NCI-H1092 treated with DMSO at 0.1 percent for 48 hours (cell line): ENCODE results near the gene PPP1R15B.

Source experiments
- DNase-seq: peaks from one replicate; lab custom pipeline; 2025; lab: John Stamatoyannopoulos, UW

PPP1R15B gene

GRCh38 chr1:204400882-204401510, 10.6 kb downstream of the PPP1R15B start:
- DNase-seq: no peak

- peak; percentile 88 for DNase-seq
These were observed 13.2 kb downstream of the PPP1R15B start for GRCh38 chr1:204398197-204399125.

GRCh38 chr1:204396015-204396583, 15.5 kb downstream of the PPP1R15B start:
- no peak for DNase-seq

- no peak for DNase-seq
These were observed 20.0 kb downstream of the PPP1R15B start for GRCh38 chr1:204391629-204392028.

- no peak for DNase-seq
These were observed 20.7 kb downstream of the PPP1R15B start for GRCh38 chr1:204390751-204391466.

- no peak for DNase-seq
These were observed 25.9 kb downstream of the PPP1R15B start for GRCh38 chr1:204385727-204386126.

- peak; percentile 18 for DNase-seq
These were observed 26.8 kb downstream of the PPP1R15B start for GRCh38 chr1:204384636-204385352.

GRCh38 chr1:204383163-204383904, 28.3 kb downstream of the PPP1R15B start:
- DNase-seq: no peak

- no peak for DNase-seq
These were observed 28.9 kb downstream of the PPP1R15B start for GRCh38 chr1:204382714-204383083.

GRCh38 chr1:204380293-204380831, 31.3 kb downstream of the PPP1R15B start:
- DNase-seq: no peak

- peak; percentile 40 for DNase-seq
These were observed 33.6 kb downstream of the PPP1R15B start for GRCh38 chr1:204377800-204378668.

GRCh38 chr1:204376919-204377799, 34.5 kb downstream of the PPP1R15B start:
- no peak for DNase-seq

- no peak for DNase-seq
These were observed 35.2 kb downstream of the PPP1R15B start for GRCh38 chr1:204376465-204376864.

- DNase-seq: no peak
These were observed 37.7 kb downstream of the PPP1R15B start for GRCh38 chr1:204373911-204374310.

- DNase-seq: no peak
These were observed 41.4 kb downstream of the PPP1R15B start for GRCh38 chr1:204370176-204370575.

GRCh38 chr1:204368996-204369726, 42.5 kb downstream of the PPP1R15B start:
- DNase-seq: no peak

- no peak for DNase-seq
These were observed 43.7 kb downstream of the PPP1R15B start for GRCh38 chr1:204367956-204368355.
